Tracheal epithelial cell (primary cell): ENCODE results near the gene TH. TPM values are rescaled to one million over a fixed set of nuclear protein-coding genes. Genes with fewer than 3 reads are reported as not detected.

ENCODE experiments used
- total RNA-seq: library from RNA; depleted of rRNA; stranded (reverse); fragments of >200 nt; gene quantifications from 2 replicates; pipeline ENCODE4 v1.2.1, GENCODE V29; 2014

Gene TH
- total RNA-seq = 0.48 TPM in 1 of 2 replicates, not detected in the other

GRCh38 chr11:2171591-2172003 is at the start of gene TH:
Gene TH (minus strand): TSS chr11:2171815. CDS start chr11:2171786, 29 bp downstream.

GRCh38 chr11:2160736-2161259 is 10.8 kb downstream of the TH start, which contains the start of gene INS:
Gene INS (minus strand): TSS chr11:2161209. CDS start chr11:2160971, 238 bp downstream.

GRCh38 chr11:2139123-2139521 is 32.5 kb downstream of the TH start, which contains the start of gene IGF2:
Gene IGF2 (minus strand): TSS chr11:2139389. CDS start chr11:2135523, 3,866 bp downstream.

Other genes starting within 250 kb of the TH start
- gene MRPL23, start 224.5 kb downstream of the TH start, total RNA-seq = 111 and 162 TPM in 2 replicates
- gene H19, start 174.0 kb downstream of the TH start, total RNA-seq = 6.6 and 14.2 TPM in 2 replicates
- gene IGF2, start 32.4 kb downstream of the TH start, total RNA-seq = 5.3 and 30.5 TPM in 2 replicates
- not detected in 2 replicates for gene INS, start 10.6 kb downstream of the TH start, total RNA-seq
- gene ASCL2, start 98.8 kb upstream of the TH start, total RNA-seq = 1.4 and 1.7 TPM in 2 replicates
- not detected in 2 replicates for gene C11orf21, start 130.1 kb upstream of the TH start, total RNA-seq
- not detected in 2 replicates for gene TSPAN32, start 130.2 kb upstream of the TH start, total RNA-seq
- 208 and 232 TPM in 2 replicates for gene CD81, start 205.5 kb upstream of the TH start, total RNA-seq
- gene TSSC4, start 228.9 kb upstream of the TH start, total RNA-seq = 61.8 and 77.6 TPM in 2 replicates